ENCODE measurements around the gene ZNF358.

DNA sequence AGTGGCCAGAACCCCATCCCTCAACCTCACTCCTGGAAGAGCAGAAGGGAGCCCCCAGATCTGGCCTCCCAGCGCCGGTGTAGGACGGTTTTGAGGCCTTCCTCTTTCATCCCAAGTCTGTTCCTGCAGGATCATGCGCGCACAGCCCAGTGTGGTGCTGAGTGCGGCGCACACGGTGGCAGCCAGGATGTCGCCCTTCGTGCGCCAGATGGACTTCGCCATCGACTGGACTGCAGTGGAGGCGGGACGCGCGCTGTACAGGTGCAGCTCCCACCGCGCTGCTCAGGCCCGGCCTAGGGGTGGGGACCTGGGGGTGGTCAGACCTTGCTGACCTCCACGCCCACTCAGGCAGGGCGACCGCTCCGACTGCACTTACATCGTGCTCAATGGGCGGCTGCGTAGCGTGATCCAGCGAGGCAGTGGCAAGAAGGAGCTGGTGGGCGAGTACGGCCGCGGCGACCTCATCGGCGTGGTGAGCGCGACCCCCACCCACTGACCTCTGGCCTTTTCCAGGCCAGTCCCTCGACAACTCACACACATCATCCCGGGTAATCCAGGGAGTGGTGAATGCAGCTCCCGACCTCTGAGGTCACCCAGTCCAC is 34.4 kb downstream of the ZNF358 start:
- TF ChIP-seq, protein P1, sequence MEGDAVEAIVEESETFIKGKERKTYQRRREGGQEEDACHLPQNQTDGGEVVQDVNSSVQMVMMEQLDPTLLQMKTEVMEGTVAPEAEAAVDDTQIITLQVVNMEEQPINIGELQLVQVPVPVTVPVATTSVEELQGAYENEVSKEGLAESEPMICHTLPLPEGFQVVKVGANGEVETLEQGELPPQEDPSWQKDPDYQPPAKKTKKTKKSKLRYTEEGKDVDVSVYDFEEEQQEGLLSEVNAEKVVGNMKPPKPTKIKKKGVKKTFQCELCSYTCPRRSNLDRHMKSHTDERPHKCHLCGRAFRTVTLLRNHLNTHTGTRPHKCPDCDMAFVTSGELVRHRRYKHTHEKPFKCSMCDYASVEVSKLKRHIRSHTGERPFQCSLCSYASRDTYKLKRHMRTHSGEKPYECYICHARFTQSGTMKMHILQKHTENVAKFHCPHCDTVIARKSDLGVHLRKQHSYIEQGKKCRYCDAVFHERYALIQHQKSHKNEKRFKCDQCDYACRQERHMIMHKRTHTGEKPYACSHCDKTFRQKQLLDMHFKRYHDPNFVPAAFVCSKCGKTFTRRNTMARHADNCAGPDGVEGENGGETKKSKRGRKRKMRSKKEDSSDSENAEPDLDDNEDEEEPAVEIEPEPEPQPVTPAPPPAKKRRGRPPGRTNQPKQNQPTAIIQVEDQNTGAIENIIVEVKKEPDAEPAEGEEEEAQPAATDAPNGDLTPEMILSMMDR (IDR thresholded peaks at IDR 0.05; ENCODE audit: insufficient read depth, low read length, poor library complexity, severe bottlenecking) = no peak
- no peak for TF ChIP-seq EZH2phosphoT487 (conservative IDR thresholded peaks at IDR 0.05; ENCODE audit: low read length)

Data from SU-DHL-6 (cell line).